ENCODE data around the gene ZBTB2. TPM values are rescaled to one million over a fixed set of nuclear protein-coding genes. Genes with fewer than 3 reads are reported as not detected.

Gene ZBTB2
- polyA plus RNA-seq, 3 donors: 7.2 to 14.0 (median 9.6) TPM

GRCh38 chr6:151417477-151417876, 26.1 kb upstream of the ZBTB2 start:
- intact Hi-C loops (cut with micrococcal nuclease): no loop called here

DNA sequence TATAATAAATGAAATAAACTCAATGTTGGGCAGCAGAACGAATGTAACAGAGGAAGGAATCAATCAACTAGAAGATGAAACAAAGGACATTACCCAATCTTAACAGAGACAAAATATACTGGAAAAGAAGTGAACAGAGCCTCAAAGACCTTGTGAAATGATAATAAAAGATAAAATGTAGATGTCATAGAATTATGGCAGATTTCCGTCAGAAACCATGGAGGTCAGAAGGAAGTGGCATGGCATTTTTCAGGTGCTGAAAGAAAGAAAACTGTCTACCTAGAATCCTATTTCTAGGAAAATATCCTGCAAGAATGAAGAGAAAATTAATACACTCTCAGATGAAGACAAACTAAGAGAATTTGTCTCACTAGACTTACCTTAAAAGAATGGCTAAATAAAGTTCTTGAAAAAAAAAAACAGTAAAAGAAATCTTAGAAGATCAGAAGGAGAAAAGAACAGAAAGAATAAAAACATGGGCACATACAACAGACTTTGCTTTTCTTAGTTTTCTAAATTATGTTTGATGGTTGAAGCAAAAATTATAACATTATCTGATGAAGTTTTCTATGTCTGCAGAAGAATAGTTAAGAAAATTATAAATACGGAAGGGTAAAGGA, 23.4 kb upstream of the ZBTB2 start:
- Mint-ChIP-seq H3K4me3 (no peak overlapping the region), H3K4me1 (peaks cover 13% of the 10 kb centered on the region), H3K36me3 (peaks cover 45 to 69% of the 10 kb centered on the region in 2 donors), H3K27ac (peak overlapping the region in 2 of 7 donors; percentile 27 to 40), H3K27me3 (ENCODE audit: low read depth in 3 of 3) (peaks cover 0 to 2% (median 0%) of the 10 kb centered on the region in 3 donors), H3K9me3 (peaks cover 0 to 6% (median 3%) of the 10 kb centered on the region in 7 donors)
- no CpG with 5 or more reads among the region's 3 CpGs for WGBS (ENCODE audit: insufficient coverage)
- H3K4me3 ChIP-seq (replicated peaks in 1 of 3; ENCODE audit: low read depth in 2 of 3, low read length in 3 of 3): no peak overlapping the region
- no peak overlapping the region for H2AFZ ChIP-seq (ENCODE audit: insufficient read depth, low read depth, low read length, poor library complexity, severe bottlenecking)
- intact Hi-C loops (cut with micrococcal nuclease): no loop called here
- H3K4me1 ChIP-seq (ENCODE audit: control insufficient read depth in 1 of 2, insufficient read depth in 2 of 2, low read length in 2 of 2): peaks cover 7 to 10% of the 10 kb centered on the region in 2 donors
- no peak for TF ChIP-seq CTCF (IDR thresholded peaks at IDR 0.05)
- no peaks in the 10 kb centered on the region for H3K27me3 ChIP-seq (ENCODE audit: control insufficient read depth in 2 of 2, insufficient read depth in 2 of 2, low read length in 2 of 2)
- peaks cover 29 to 77% of the 10 kb centered on the region in 2 donors for H3K36me3 ChIP-seq (replicated peaks in 1 of 2; ENCODE audit: control insufficient read depth in 1 of 2, insufficient read depth in 2 of 2, low read length in 2 of 2)
- no peak overlapping the region for H3K27ac ChIP-seq (ENCODE audit: low read depth in 1 of 2, low read length in 2 of 2)
- no peak for DNase-seq
- H3K9me3 ChIP-seq (replicated peaks in 1 of 2; ENCODE audit: control insufficient read depth in 1 of 2, insufficient read depth in 1 of 2, low read length in 2 of 2): no peaks in the 10 kb centered on the region
- H3K79me2 ChIP-seq (ENCODE audit: insufficient read depth, low read length): no peaks in the 10 kb centered on the region
- H3K9ac ChIP-seq (ENCODE audit: insufficient read depth, low read length, poor library complexity, severe bottlenecking): no peak overlapping the region
- H3K4me2 ChIP-seq (replicated peaks; ENCODE audit: extremely low read depth, low read length, poor library complexity, severe bottlenecking): no peak overlapping the region
- no peaks in the 10 kb centered on the region for H4K20me1 ChIP-seq (ENCODE audit: insufficient read depth, low read length)

More at GRCh38 chr6:151417477-151417876, 26.1 kb upstream of the ZBTB2 start:
- Histone ChIP-seq H3K9me3 (replicated peaks in 1 of 2; ENCODE audit: control insufficient read depth in 1 of 2, insufficient read depth in 1 of 2, low read length in 2 of 2) (no peaks in the 10 kb centered on the region), H2AFZ (ENCODE audit: insufficient read depth, low read depth, low read length, poor library complexity, severe bottlenecking) (no peak overlapping the region), H3K4me2 (replicated peaks; ENCODE audit: extremely low read depth, low read length, poor library complexity, severe bottlenecking) (no peak overlapping the region), H3K4me1 (ENCODE audit: control insufficient read depth in 1 of 2, insufficient read depth in 2 of 2, low read length in 2 of 2) (peaks cover 7 to 9% of the 10 kb centered on the region in 2 donors), H3K27ac (ENCODE audit: low read depth in 1 of 2, low read length in 2 of 2) (no peak overlapping the region), H3K4me3 (replicated peaks in 1 of 3; ENCODE audit: low read depth in 2 of 3, low read length in 3 of 3) (no peak overlapping the region), H3K36me3 (replicated peaks in 1 of 2; ENCODE audit: control insufficient read depth in 1 of 2, insufficient read depth in 2 of 2, low read length in 2 of 2) (peaks cover 45 to 93% of the 10 kb centered on the region in 2 donors), H3K79me2 (ENCODE audit: insufficient read depth, low read length) (no peaks in the 10 kb centered on the region), H4K20me1 (ENCODE audit: insufficient read depth, low read length) (no peaks in the 10 kb centered on the region), H3K27me3 (ENCODE audit: control insufficient read depth in 2 of 2, insufficient read depth in 2 of 2, low read length in 2 of 2) (no peaks in the 10 kb centered on the region), H3K9ac (ENCODE audit: insufficient read depth, low read length, poor library complexity, severe bottlenecking) (no peak overlapping the region)
- WGBS (ENCODE audit: insufficient coverage): 100% methylated on average over 1 of the region's 1 CpG
- no peak overlapping the region for H3K4me3 Mint-ChIP-seq
- DNase-seq: no peak
- H3K27me3 Mint-ChIP-seq (ENCODE audit: low read depth in 3 of 3): no peaks in the 10 kb centered on the region
- TF ChIP-seq CTCF (IDR thresholded peaks at IDR 0.05): no peak
- no peak overlapping the region for H3K27ac Mint-ChIP-seq
- H3K36me3 Mint-ChIP-seq: peaks cover 51 to 68% of the 10 kb centered on the region in 2 donors
- H3K4me1 Mint-ChIP-seq: peaks cover 10% of the 10 kb centered on the region
- peaks cover 0 to 6% (median 3%) of the 10 kb centered on the region in 7 donors for H3K9me3 Mint-ChIP-seq

Data from CD14-positive monocyte (primary cell).